Right lobe of liver (tissue), 6 donors: Measurements from ENCODE around the gene PRSS38. TPM values are rescaled to one million over a fixed set of nuclear protein-coding genes. Genes with fewer than 3 reads are reported as not detected.
A peak's percentile ranks its signal among the peaks of the same experiment; 100 is the strongest.

Source experiments
- ATAC-seq, 4 donors: fragments of 200-7000 bp; cut with Tn5 transposase; one replicate each; pipeline ENCODE4 v1.9.1; 2020; ENCODE audit warnings: mild to moderate bottlenecking in 4 of 4, moderate library complexity in 4 of 4
- DNase-seq, 3 donors: peaks; one replicate each; pipeline ENCODE4 v3.0.0-alpha.2; 2020
- H3K27ac ChIP-seq, 3 donors: fragments of 200-600 bp; one replicate each; pipeline ENCODE4 v1.8.0; 2022
- H3K27me3 ChIP-seq, 2 donors: fragments of 200-600 bp; one replicate each; pipeline ENCODE4 v1.8.0; 2022
- H3K36me3 ChIP-seq, 4 donors: fragments of 200-600 bp; sonication (generic) in 1 of 4; one replicate each; pipeline versions ENCODE4 v1.5.1 to v1.8.0; 2017 to 2022; ENCODE audit warnings: control low read depth in 1 of 4
- H3K4me1 ChIP-seq, 4 donors: fragments of 200-600 bp; sonication (generic) in 1 of 4; one replicate each; pipeline versions ENCODE4 v1.5.1 to v1.8.0; 2017 to 2022; ENCODE audit warnings: control low read depth in 1 of 4
- H3K4me3 ChIP-seq, 3 donors: fragments of 200-600 bp; one replicate each; pipeline ENCODE4 v1.8.0; 2022
- H3K9me3 ChIP-seq, 4 donors: fragments of 200-600 bp; sonication (generic) in 1 of 4; one replicate each; pipeline versions ENCODE4 v1.5.1 to v1.8.0; 2017 to 2022; ENCODE audit warnings: control low read depth in 1 of 4
- CTCF ChIP-seq, 4 donors: fragments of 200-600 bp in 3 of 4; fragments of 450-650 bp in 1 of 4; IDR thresholded peaks; one replicate each; pipeline versions ENCODE4 v1.5.1 to v1.8.0; 2016 to 2022; ENCODE audit warnings: antibody characterized with exemption in 4 of 4, mild to moderate bottlenecking in 2 of 4
- POLR2A ChIP-seq: fragments of 450-650 bp; IDR thresholded peaks from one replicate; pipeline ENCODE4 v1.6.1; 2017; ENCODE audit warnings: antibody characterized with exemption, mild to moderate bottlenecking
- WGBS: methylation state at CpG from one replicate; pipeline ENCODE4 v1.1.6; 2018; ENCODE audit warnings: low coverage, low lambda C conversion rate; ENCODE audit not compliant: insufficient coverage; ENCODE audit errors: missing lambda C conversion rate; 5-methylcytosine and 5-hydroxymethylcytosine counted together
- intact Hi-C, 2 donors: fragments of 100-400 bp; cut with DNase I; formaldehyde crosslinking; loops; one replicate each; pipeline versions ENCODE4 v1.11.2 to v1.14.1; 2022
- total RNA-seq, 6 experiments: library from RNA; depleted of rRNA in 2 of 6; stranded (reverse); fragments of >200 nt in 2 of 6; fragmentation: NEBNext Ultra II Directional in 3 of 6; extraction: Animal tissue kit (Norgen Biotek cat#: 25700) in 3 of 6; gene quantifications; one replicate each; pipeline versions ENCODE4 v1.1.0 to v1.2.4, GENCODE V29; 2016 to 2023
- donor health status: DM: no; HTN: yes; CAD: no.
- donor health status: DM: no; HTN: no; CAD: no.
- donor health status: DM: no; HTN: no; CAD: no.
- donor health status: DM: no; HTN: yes; CAD: no.
- donor health status: DM: no; HTN: yes; CAD: no.

Gene PRSS38
- total RNA-seq, 6 experiments from 2014 or later, result not detected

DNA sequence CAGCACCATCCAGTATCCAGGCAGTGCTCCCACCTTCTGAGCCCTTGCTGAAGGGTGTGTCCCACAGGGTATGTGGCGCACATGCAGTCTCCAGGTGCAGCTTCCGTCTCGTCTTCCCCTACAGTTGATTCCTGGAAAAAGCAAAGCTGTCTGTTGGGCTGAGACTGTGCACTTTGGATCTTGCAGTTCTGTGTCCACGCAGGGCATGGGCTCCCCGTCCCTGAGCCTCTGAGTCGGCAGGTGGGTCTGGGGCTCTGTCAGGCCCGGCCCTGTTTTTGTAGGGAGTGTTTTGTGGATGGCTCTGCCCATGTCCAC lies 47.4 kb upstream of the PRSS38 start:
- no peak overlapping the region for H3K4me3 ChIP-seq
- DNase-seq (no peak), ATAC-seq (no peak)
- no peaks in the 10 kb centered on the region for H3K9me3 ChIP-seq
- no peaks in the 10 kb centered on the region for H3K4me1 ChIP-seq
- peaks cover 0 to 24% (median 2%) of the 10 kb centered on the region in 4 donors for H3K36me3 ChIP-seq
- WGBS, result 91% methylated on average over 4 of the region's 7 CpGs
- H3K27me3 ChIP-seq, result no peaks in the 10 kb centered on the region
- TF ChIP-seq CTCF (IDR thresholded peaks at IDR 0.05) (no peak), POLR2A (no peak)
- H3K27ac ChIP-seq, result no peak overlapping the region
- intact Hi-C loops, result loop anchor here (5.0 to 10.0 kb wide), 2 partner anchors 174 to 177 kb away; partner anchors contain the start of gene WNT9A (in 1 of the 2)

- WGBS, result 81% methylated on average over 6 of the region's 6 CpGs
- intact Hi-C loops, result loop anchor here (5.0 to 10.0 kb wide), 2 partner anchors 174 to 176 kb away; partner anchors contain the start of gene WNT9A (in 1 of the 2)
- TF ChIP-seq CTCF (IDR thresholded peaks at IDR 0.05), result no peak
- TF ChIP-seq POLR2A, result no peak
These were observed 46.8 kb upstream of the PRSS38 start for GRCh38 chr1:227768640-227769039.

DNA sequence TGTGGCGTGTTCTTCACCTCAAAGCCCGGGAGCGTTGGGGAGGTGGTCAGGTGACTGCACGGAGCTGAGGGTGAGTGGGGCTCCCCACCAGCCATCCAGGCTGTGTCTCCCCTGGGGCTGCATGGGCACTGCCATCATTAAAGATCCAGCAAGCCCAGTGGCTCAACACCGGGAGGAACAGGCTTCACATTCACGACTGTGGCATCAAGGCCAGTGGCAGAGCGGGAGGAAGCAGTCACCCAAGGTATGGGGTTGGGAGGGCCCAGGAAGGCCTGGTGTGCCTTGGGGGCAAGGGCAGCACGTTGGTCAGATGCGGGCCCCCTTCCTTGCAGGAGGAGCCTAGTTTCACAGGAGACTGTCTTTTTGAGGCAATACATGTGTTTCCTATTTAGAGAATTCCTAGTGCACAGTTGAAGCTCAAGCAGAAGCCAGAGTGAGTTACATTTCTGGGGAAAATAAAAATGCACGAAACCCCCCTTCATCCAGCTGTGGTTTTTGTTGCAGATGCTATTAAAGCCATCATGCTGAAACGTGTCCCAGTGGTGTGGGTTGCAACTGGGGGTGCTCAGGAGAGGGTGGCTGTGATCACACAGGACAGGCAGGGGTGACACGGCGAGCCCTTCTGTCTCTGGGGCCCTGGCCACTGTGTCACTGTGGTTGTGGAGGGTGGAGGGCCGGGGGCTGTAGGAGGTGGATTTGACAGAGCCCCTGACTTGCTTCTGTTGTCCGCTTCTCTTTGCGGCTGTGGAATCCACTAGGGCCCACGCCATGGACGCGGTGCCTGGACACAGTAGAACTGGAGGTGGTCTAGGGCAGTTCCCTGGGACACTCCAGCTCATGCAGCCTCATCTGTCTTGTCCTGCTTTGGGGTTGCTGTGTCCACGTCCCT lies 46.2 kb upstream of the PRSS38 start:
- H3K4me3 ChIP-seq, result no peak overlapping the region
- 72% methylated on average over 3 of the region's 20 CpGs for WGBS
- H3K4me1 ChIP-seq, result no peaks in the 10 kb centered on the region
- no peak overlapping the region for H3K27ac ChIP-seq
- intact Hi-C loops, result loop anchor here (5.0 to 10.0 kb wide), 2 partner anchors 173 to 176 kb away; partner anchors contain the start of gene WNT9A (in 1 of the 2)
- DNase-seq (no peak), ATAC-seq (no peak)
- H3K27me3 ChIP-seq, result no peaks in the 10 kb centered on the region
- H3K36me3 ChIP-seq, result peaks cover 0 to 24% (median 2%) of the 10 kb centered on the region in 4 donors
- no peaks in the 10 kb centered on the region for H3K9me3 ChIP-seq
- no peak for TF ChIP-seq POLR2A
- no peak for TF ChIP-seq CTCF (IDR thresholded peaks at IDR 0.05)

More at GRCh38 chr1:227768640-227769039, 46.8 kb upstream of the PRSS38 start:
- no peak for DNase-seq
- no peak for ATAC-seq
- Histone ChIP-seq H3K9me3 (no peaks in the 10 kb centered on the region), H3K36me3 (peaks cover 0 to 24% (median 2%) of the 10 kb centered on the region in 4 donors), H3K4me1 (no peaks in the 10 kb centered on the region), H3K4me3 (no peak overlapping the region), H3K27me3 (no peaks in the 10 kb centered on the region), H3K27ac (no peak overlapping the region)

- H3K4me1 ChIP-seq, result no peaks in the 10 kb centered on the region
- DNase-seq (peak in 1 of 3 donors; percentile 11), ATAC-seq (no peak)
- 88% methylated on average over 2 of the region's 15 CpGs for WGBS
- no peaks in the 10 kb centered on the region for H3K27me3 ChIP-seq
- intact Hi-C loops, result loop anchor here (5.0 to 10.0 kb wide), 2 partner anchors 172 to 175 kb away; partner anchors contain the start of gene WNT9A (in 1 of the 2)
- TF ChIP-seq CTCF (IDR thresholded peaks at IDR 0.05) (no peak), POLR2A (no peak)
- H3K9me3 ChIP-seq, result no peaks in the 10 kb centered on the region
- no peak overlapping the region for H3K27ac ChIP-seq
- no peak overlapping the region for H3K4me3 ChIP-seq
- H3K36me3 ChIP-seq, result peaks cover 0 to 24% (median 2%) of the 10 kb centered on the region in 4 donors
These were observed 45.5 kb upstream of the PRSS38 start for GRCh38 chr1:227769936-227770494.
